WTC11 (cell line): ENCODE data around the gene JUND. TPM values are rescaled to one million over a fixed set of nuclear protein-coding genes. Genes with fewer than 3 reads are reported as not detected.

Experiments used
- ATAC-seq: fragments of 200-7000 bp; cut with Tn5 transposase; 2 replicates; pipeline ENCODE4 v1.10.0; 2021; ENCODE audit warnings: mild to moderate bottlenecking, moderate library complexity
- CTCF ChIA-PET: fragments of 300-600 bp; sonication (Branson Sonifier 250); formaldehyde crosslinking; loops from one replicate; lab custom pipeline; 2021; ENCODE audit warnings: antibody characterized with exemption; lab: Charles Lee
- POLR2A ChIA-PET: fragments of 350-600 bp; sonication (Branson Sonifier 250); formaldehyde crosslinking; loops from one replicate; lab custom pipeline; 2021; ENCODE audit warnings: antibody characterized with exemption; lab: Charles Lee
- DNase-seq: peaks from one replicate; pipeline ENCODE4 v3.0.0; 2021; ENCODE audit warnings: low spot score
- H3K27ac Mint-ChIP-seq: 2 replicates; pipeline ENCODE4 v1.8.0; 2021; ENCODE audit warnings: mixed read lengths
- H3K27me3 Mint-ChIP-seq: 2 replicates; pipeline ENCODE4 v1.8.0; 2021; ENCODE audit warnings: low read depth, mild to moderate bottlenecking, moderate library complexity, mixed read lengths
- H3K36me3 Mint-ChIP-seq: 2 replicates; pipeline ENCODE4 v1.8.0; 2021; ENCODE audit warnings: mixed read lengths
- H3K4me1 Mint-ChIP-seq: 2 replicates; pipeline ENCODE4 v1.8.0; 2022; ENCODE audit warnings: mixed read lengths
- H3K4me3 Mint-ChIP-seq: 2 replicates; pipeline ENCODE4 v1.8.0; 2021; ENCODE audit warnings: mild to moderate bottlenecking, moderate library complexity, mixed read lengths
- H3K9me3 Mint-ChIP-seq: 2 replicates; pipeline ENCODE4 v1.8.0; 2021; ENCODE audit warnings: mixed read lengths
- ATF1 ChIP-seq: sonication (generic); formaldehyde crosslinking; IDR thresholded peaks from 2 replicates; pipeline ENCODE4 v1.8.1; 2023; ENCODE audit warnings: mild to moderate bottlenecking, moderate library complexity, missing genetic modification reagents
- EMX1 ChIP-seq: fragments of 250-450 bp; sonication (Bioruptor Pico); IDR thresholded peaks from 2 replicates; pipeline ENCODE4 v1.8.0; 2021; ENCODE audit warnings: mild to moderate bottlenecking
- GRHL2 ChIP-seq: fragments of 250-450 bp; sonication (Bioruptor Pico); IDR thresholded peaks from 2 replicates; pipeline ENCODE4 v1.8.0; 2022; ENCODE audit warnings: mild to moderate bottlenecking, moderate library complexity; ENCODE audit not compliant: insufficient replicate concordance, severe bottlenecking
- GTF2I ChIP-seq: fragments of 250-450 bp; sonication (Bioruptor Pico); conservative IDR thresholded peaks from 2 replicates; pipeline ENCODE4 v1.4.0; 2021; ENCODE audit warnings: mild to moderate bottlenecking
- IRF2 ChIP-seq: sonication (generic); formaldehyde crosslinking; IDR thresholded peaks from 2 replicates; pipeline ENCODE4 v1.8.0; 2022; ENCODE audit warnings: low read depth, missing genetic modification reagents, borderline replicate concordance
- JAZF1 ChIP-seq: fragments of 250-450 bp; sonication (Bioruptor Pico); IDR thresholded peaks from 2 replicates; pipeline ENCODE4 v1.9.0; 2021; ENCODE audit warnings: moderate library complexity, mild to moderate bottlenecking, inconsistent platforms
- NFYB ChIP-seq: sonication (generic); formaldehyde crosslinking; conservative IDR thresholded peaks from 2 replicates; pipeline ENCODE4 v1.8.0; 2022; ENCODE audit warnings: low read depth, missing genetic modification reagents
- NR1H2 ChIP-seq: sonication (generic); formaldehyde crosslinking; IDR thresholded peaks from 2 replicates; pipeline ENCODE4 v1.9.0; 2021; ENCODE audit warnings: mild to moderate bottlenecking, moderate library complexity, missing genetic modification reagents
- NR2C2 ChIP-seq: sonication (generic); formaldehyde crosslinking; IDR thresholded peaks from 2 replicates; pipeline ENCODE4 v1.8.0; 2022; ENCODE audit warnings: mild to moderate bottlenecking, missing genetic modification reagents
- NR3C1 ChIP-seq: sonication (generic); formaldehyde crosslinking; conservative IDR thresholded peaks from 2 replicates; pipeline ENCODE4 v1.8.1; 2023; ENCODE audit warnings: low read depth, mild to moderate bottlenecking, missing genetic modification reagents
- RELA ChIP-seq: sonication (generic); formaldehyde crosslinking; IDR thresholded peaks from 2 replicates; pipeline ENCODE4 v1.8.1; 2022; ENCODE audit warnings: missing genetic modification reagents, mild to moderate bottlenecking, borderline replicate concordance
- RORB ChIP-seq: fragments of 250-450 bp; sonication (Bioruptor Pico); IDR thresholded peaks from 2 replicates; pipeline ENCODE4 v1.9.0; 2021; ENCODE audit warnings: mild to moderate bottlenecking
- SP1 ChIP-seq: sonication (generic); formaldehyde crosslinking; conservative IDR thresholded peaks from 2 replicates; pipeline ENCODE4 v1.8.1; 2022; ENCODE audit warnings: missing genetic modification reagents
- ZNF121 ChIP-seq: sonication (generic); formaldehyde crosslinking; IDR thresholded peaks from 2 replicates; pipeline ENCODE4 v1.8.0; 2023; ENCODE audit warnings: missing genetic modification reagents
- ZNF219 ChIP-seq: sonication (generic); formaldehyde crosslinking; IDR thresholded peaks from 2 replicates; pipeline ENCODE4 v1.8.0; 2023; ENCODE audit warnings: missing genetic modification reagents, mild to moderate bottlenecking, borderline replicate concordance
- ZNF232 ChIP-seq: sonication (generic); formaldehyde crosslinking; IDR thresholded peaks from 2 replicates; pipeline ENCODE4 v1.8.0; 2022; ENCODE audit warnings: mild to moderate bottlenecking, missing genetic modification reagents
- ZNF263 ChIP-seq: sonication (generic); formaldehyde crosslinking; IDR thresholded peaks from 2 replicates; pipeline ENCODE4 v1.8.1; 2022; ENCODE audit warnings: low read depth, mild to moderate bottlenecking, moderate library complexity, missing genetic modification reagents
- ZNF317 ChIP-seq: sonication (generic); formaldehyde crosslinking; IDR thresholded peaks from 2 replicates; pipeline ENCODE4 v1.8.1; 2023; ENCODE audit warnings: low read depth, mild to moderate bottlenecking, moderate library complexity, missing genetic modification reagents, borderline replicate concordance
- total RNA-seq: library from RNA; stranded (reverse); gene quantifications from 3 replicates; pipeline ENCODE4 v1.2.3, GENCODE V29; 2021
- TF ChIP-seq, protein P1 (sequence below): sonication (generic); formaldehyde crosslinking; IDR thresholded peaks from 2 replicates; pipeline ENCODE4 v1.8.1; 2023; ENCODE audit warnings: mild to moderate bottlenecking, missing genetic modification reagents, moderate library complexity
- TF ChIP-seq, protein P2 (sequence below): sonication (generic); formaldehyde crosslinking; IDR thresholded peaks from 2 replicates; pipeline ENCODE4 v1.8.1; 2023; ENCODE audit warnings: mild to moderate bottlenecking, missing genetic modification reagents
- TF ChIP-seq, protein P3 (sequence below): sonication (generic); formaldehyde crosslinking; IDR thresholded peaks from 2 replicates; pipeline ENCODE4 v1.8.0; 2023; ENCODE audit warnings: mild to moderate bottlenecking, missing genetic modification reagents
- TF ChIP-seq, protein P4 (sequence below): fragments of 250-450 bp; sonication (Bioruptor Pico); IDR thresholded peaks from 2 replicates; pipeline ENCODE4 v1.9.0; 2021; ENCODE audit warnings: mild to moderate bottlenecking
- TF ChIP-seq, protein P5 (sequence below): sonication (generic); formaldehyde crosslinking; IDR thresholded peaks from 2 replicates; pipeline ENCODE4 v1.8.1; 2022; ENCODE audit warnings: missing genetic modification reagents, borderline replicate concordance
- TF ChIP-seq, protein P6 (sequence below): fragments of 250-450 bp; sonication (Bioruptor Pico); IDR thresholded peaks from 2 replicates; pipeline ENCODE4 v1.8.0; 2021; ENCODE audit warnings: mild to moderate bottlenecking
- TF ChIP-seq, protein P7 (sequence below): sonication (generic); formaldehyde crosslinking; IDR thresholded peaks from 2 replicates; pipeline ENCODE4 v1.8.0; 2022; ENCODE audit warnings: mild to moderate bottlenecking, missing genetic modification reagents

The JUND gene
- total RNA-seq, 1 experiment from 2014 or later = 121 TPM

DNA sequence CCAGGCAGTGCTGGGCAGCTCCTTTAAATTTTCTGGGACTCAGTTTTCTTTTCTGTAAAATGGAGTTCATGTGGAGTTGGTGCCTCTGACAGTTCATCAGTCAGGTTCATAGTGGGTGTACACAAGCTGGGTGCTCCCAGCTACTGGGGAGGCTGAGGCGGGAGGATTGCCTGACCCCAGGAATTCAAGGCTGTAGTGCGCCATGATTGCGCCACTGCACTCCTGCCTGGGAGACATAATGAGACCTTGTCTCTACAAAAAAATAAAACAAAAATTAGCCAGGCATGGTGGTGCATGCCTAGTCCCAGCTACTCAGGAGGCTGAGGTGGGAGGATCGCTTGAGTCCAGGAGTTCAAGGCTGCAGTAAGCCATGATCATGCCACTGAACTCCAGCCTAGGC, 28.3 kb downstream of the JUND start:
- Mint-ChIP-seq H3K9me3 (peaks cover 10% of the 10 kb centered on the region), H3K4me3 (no peak overlapping the region), H3K4me1 (peaks cover 20% of the 10 kb centered on the region), H3K36me3 (0 out of 2 replicates have a peak, but pooled peaks cover 6% of the 10 kb centered on the region), H3K27ac (no peak overlapping the region), H3K27me3 (peaks cover 13% of the 10 kb centered on the region)
- ATAC-seq (no peak), DNase-seq (no peak)
- POLR2A ChIA-PET = interaction anchor here (2.6 to 4.7 kb wide), 2 partner anchors 28 to 49 kb away, joined by 10 to 27 read pairs; partner anchors contain the start of genes JUND and RAB3A
- CTCF ChIA-PET = interaction anchor here (0.8 to 12.7 kb wide), 20 partner anchors 12 to 157 kb away, joined by 3 to 369 read pairs (median 16); partner anchors contain the start of genes IFI30, MPV17L2, PDE4C and RAB3A
- no peak for TF ChIP-seq NR1H2 (CRISPR knock-in tag)
- TF ChIP-seq ZNF232 (CRISPR knock-in tag) = no peak
- no peak for TF ChIP-seq RORB
- TF ChIP-seq, protein P1, sequence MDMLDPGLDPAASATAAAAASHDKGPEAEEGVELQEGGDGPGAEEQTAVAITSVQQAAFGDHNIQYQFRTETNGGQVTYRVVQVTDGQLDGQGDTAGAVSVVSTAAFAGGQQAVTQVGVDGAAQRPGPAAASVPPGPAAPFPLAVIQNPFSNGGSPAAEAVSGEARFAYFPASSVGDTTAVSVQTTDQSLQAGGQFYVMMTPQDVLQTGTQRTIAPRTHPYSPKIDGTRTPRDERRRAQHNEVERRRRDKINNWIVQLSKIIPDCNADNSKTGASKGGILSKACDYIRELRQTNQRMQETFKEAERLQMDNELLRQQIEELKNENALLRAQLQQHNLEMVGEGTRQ = no peak
- TF ChIP-seq, protein P2, sequence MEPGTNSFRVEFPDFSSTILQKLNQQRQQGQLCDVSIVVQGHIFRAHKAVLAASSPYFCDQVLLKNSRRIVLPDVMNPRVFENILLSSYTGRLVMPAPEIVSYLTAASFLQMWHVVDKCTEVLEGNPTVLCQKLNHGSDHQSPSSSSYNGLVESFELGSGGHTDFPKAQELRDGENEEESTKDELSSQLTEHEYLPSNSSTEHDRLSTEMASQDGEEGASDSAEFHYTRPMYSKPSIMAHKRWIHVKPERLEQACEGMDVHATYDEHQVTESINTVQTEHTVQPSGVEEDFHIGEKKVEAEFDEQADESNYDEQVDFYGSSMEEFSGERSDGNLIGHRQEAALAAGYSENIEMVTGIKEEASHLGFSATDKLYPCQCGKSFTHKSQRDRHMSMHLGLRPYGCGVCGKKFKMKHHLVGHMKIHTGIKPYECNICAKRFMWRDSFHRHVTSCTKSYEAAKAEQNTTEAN (CRISPR knock-in tag) = no peak
- TF ChIP-seq SP1 (CRISPR knock-in tag) = no peak
- no peak for TF ChIP-seq NR2C2 (CRISPR knock-in tag)
- TF ChIP-seq NR3C1 = no peak
- TF ChIP-seq GRHL2 = no peak
- TF ChIP-seq, protein P3, sequence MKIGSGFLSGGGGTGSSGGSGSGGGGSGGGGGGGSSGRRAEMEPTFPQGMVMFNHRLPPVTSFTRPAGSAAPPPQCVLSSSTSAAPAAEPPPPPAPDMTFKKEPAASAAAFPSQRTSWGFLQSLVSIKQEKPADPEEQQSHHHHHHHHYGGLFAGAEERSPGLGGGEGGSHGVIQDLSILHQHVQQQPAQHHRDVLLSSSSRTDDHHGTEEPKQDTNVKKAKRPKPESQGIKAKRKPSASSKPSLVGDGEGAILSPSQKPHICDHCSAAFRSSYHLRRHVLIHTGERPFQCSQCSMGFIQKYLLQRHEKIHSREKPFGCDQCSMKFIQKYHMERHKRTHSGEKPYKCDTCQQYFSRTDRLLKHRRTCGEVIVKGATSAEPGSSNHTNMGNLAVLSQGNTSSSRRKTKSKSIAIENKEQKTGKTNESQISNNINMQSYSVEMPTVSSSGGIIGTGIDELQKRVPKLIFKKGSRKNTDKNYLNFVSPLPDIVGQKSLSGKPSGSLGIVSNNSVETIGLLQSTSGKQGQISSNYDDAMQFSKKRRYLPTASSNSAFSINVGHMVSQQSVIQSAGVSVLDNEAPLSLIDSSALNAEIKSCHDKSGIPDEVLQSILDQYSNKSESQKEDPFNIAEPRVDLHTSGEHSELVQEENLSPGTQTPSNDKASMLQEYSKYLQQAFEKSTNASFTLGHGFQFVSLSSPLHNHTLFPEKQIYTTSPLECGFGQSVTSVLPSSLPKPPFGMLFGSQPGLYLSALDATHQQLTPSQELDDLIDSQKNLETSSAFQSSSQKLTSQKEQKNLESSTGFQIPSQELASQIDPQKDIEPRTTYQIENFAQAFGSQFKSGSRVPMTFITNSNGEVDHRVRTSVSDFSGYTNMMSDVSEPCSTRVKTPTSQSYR = no peak
- no peak for TF ChIP-seq GTF2I (CRISPR knock-in tag)
- no peak for TF ChIP-seq ZNF263 (CRISPR knock-in tag)
- no peak for TF ChIP-seq ZNF317 (CRISPR knock-in tag)
- TF ChIP-seq JAZF1 (CRISPR knock-in tag) = no peak
- TF ChIP-seq, protein P4, sequence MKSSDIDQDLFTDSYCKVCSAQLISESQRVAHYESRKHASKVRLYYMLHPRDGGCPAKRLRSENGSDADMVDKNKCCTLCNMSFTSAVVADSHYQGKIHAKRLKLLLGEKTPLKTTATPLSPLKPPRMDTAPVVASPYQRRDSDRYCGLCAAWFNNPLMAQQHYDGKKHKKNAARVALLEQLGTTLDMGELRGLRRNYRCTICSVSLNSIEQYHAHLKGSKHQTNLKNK (CRISPR knock-in tag) = no peak
- no peak for TF ChIP-seq NFYB
- no peak for TF ChIP-seq EMX1 (CRISPR knock-in tag)
- no peak for TF ChIP-seq ATF1
- TF ChIP-seq IRF2 = no peak
- no peak for TF ChIP-seq ZNF121

DNA sequence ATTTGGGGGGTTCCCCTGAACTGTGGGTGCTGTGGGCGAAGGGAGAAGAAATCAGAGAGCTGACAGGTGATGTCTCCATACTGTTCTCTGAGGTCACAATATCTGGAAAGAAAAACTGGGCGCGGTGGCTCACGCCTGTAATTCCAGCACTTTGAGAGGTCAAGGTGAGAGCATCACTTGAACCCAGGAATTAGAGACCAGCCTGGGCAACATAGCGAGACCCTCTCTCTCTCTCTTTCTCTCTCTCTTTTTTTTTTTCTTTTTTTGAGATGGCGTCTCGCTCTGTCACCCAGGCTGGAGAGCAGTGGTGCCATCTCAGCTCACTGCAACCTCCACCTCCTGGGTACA, 29.1 kb downstream of the JUND start:
- 0 out of 2 replicates have a peak, but pooled peaks cover 6% of the 10 kb centered on the region for H3K36me3 Mint-ChIP-seq
- no peak for DNase-seq
- ChIA-PET CTCF (interaction anchor here (0.5 to 12.7 kb wide), 35 partner anchors 11 to 883 kb away, joined by 3 to 369 read pairs (median 8); partner anchors contain the start of genes ARRDC2, GDF15, IFI30 and LSM4), POLR2A (interaction anchor here (1.0 to 4.7 kb wide), 4 partner anchors 29 to 71 kb away, joined by 3 to 27 read pairs (median 6); partner anchors contain the start of genes JUND, LSM4, MPV17L2 and RAB3A)
- ATAC-seq = no peak
- no peak overlapping the region for H3K27ac Mint-ChIP-seq
- peaks cover 10% of the 10 kb centered on the region for H3K9me3 Mint-ChIP-seq
- no peak overlapping the region for H3K4me3 Mint-ChIP-seq
- peaks cover 22% of the 10 kb centered on the region for H3K4me1 Mint-ChIP-seq
- peaks cover 13% of the 10 kb centered on the region for H3K27me3 Mint-ChIP-seq
- TF ChIP-seq, protein P5, sequence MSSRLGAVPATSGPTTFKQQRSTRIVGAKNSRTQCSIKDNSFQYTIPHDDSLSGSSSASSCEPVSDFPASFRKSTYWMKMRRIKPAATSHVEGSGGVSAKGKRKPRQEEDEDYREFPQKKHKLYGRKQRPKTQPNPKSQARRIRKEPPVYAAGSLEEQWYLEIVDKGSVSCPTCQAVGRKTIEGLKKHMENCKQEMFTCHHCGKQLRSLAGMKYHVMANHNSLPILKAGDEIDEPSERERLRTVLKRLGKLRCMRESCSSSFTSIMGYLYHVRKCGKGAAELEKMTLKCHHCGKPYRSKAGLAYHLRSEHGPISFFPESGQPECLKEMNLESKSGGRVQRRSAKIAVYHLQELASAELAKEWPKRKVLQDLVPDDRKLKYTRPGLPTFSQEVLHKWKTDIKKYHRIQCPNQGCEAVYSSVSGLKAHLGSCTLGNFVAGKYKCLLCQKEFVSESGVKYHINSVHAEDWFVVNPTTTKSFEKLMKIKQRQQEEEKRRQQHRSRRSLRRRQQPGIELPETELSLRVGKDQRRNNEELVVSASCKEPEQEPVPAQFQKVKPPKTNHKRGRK (CRISPR knock-in tag) = no peak
- TF ChIP-seq, protein P6, sequence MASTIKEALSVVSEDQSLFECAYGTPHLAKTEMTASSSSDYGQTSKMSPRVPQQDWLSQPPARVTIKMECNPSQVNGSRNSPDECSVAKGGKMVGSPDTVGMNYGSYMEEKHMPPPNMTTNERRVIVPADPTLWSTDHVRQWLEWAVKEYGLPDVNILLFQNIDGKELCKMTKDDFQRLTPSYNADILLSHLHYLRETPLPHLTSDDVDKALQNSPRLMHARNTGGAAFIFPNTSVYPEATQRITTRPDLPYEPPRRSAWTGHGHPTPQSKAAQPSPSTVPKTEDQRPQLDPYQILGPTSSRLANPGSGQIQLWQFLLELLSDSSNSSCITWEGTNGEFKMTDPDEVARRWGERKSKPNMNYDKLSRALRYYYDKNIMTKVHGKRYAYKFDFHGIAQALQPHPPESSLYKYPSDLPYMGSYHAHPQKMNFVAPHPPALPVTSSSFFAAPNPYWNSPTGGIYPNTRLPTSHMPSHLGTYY (CRISPR knock-in tag) = no peak
- no peak for TF ChIP-seq ZNF219 (CRISPR knock-in tag)
- TF ChIP-seq, protein P7, sequence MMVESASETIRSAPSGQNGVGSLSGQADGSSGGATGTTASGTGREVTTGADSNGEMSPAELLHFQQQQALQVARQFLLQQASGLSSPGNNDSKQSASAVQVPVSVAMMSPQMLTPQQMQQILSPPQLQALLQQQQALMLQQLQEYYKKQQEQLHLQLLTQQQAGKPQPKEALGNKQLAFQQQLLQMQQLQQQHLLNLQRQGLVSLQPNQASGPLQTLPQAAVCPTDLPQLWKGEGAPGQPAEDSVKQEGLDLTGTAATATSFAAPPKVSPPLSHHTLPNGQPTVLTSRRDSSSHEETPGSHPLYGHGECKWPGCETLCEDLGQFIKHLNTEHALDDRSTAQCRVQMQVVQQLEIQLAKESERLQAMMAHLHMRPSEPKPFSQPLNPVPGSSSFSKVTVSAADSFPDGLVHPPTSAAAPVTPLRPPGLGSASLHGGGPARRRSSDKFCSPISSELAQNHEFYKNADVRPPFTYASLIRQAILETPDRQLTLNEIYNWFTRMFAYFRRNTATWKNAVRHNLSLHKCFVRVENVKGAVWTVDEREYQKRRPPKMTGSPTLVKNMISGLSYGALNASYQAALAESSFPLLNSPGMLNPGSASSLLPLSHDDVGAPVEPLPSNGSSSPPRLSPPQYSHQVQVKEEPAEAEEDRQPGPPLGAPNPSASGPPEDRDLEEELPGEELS (CRISPR knock-in tag) = no peak
- TF ChIP-seq RELA (CRISPR knock-in tag) = no peak
